Lower lobe of right lung (tissue), 2 donors: ENCODE data around the gene RAB3GAP1. TPM values are rescaled to one million over a fixed set of nuclear protein-coding genes. Genes with fewer than 3 reads are reported as not detected.
"Not testable (repeated sequence)": the region's sequence is repeated elsewhere in the genome, so short reads cannot be mapped to it uniquely, and the experiment has no call there.

ENCODE experiments used
- ATAC-seq, 2 donors: fragments of 200-7000 bp; cut with Tn5 transposase; one replicate each; pipeline ENCODE4 v1.9.1; 2020 to 2022; ENCODE audit warnings: mild to moderate bottlenecking in 2 of 2, moderate library complexity in 2 of 2
- DNase-seq: peaks from one replicate; pipeline ENCODE4 v3.0.0-alpha.2; 2020
- H3K27ac ChIP-seq: fragments of 200-600 bp; one replicate; pipeline ENCODE4 v1.8.0; 2022
- H3K27me3 ChIP-seq: fragments of 200-600 bp; one replicate; pipeline ENCODE4 v1.8.0; 2022; ENCODE audit warnings: low read depth
- H3K36me3 ChIP-seq: fragments of 200-600 bp; one replicate; pipeline ENCODE4 v1.8.0; 2022; ENCODE audit warnings: mild to moderate bottlenecking
- H3K4me1 ChIP-seq: fragments of 200-600 bp; one replicate; pipeline ENCODE4 v1.8.0; 2022
- H3K4me3 ChIP-seq: fragments of 200-600 bp; one replicate; pipeline ENCODE4 v1.8.0; 2022; ENCODE audit warnings: mild to moderate bottlenecking
- H3K9me3 ChIP-seq: fragments of 200-600 bp; one replicate; pipeline ENCODE4 v1.8.0; 2022
- intact Hi-C: fragments of 100-400 bp; cut with DNase I; formaldehyde crosslinking; loops from one replicate; pipeline ENCODE4 v1.11.0; 2022
- total RNA-seq: library from RNA; stranded (reverse); fragmentation: NEBNext Ultra II Directional; extraction: Animal tissue kit (Norgen Biotek cat#: 25700); gene quantifications from one replicate; pipeline ENCODE4 v1.2.1, GENCODE V29; 2021
- TF ChIP-seq, protein P1 (sequence below): fragments of 200-600 bp; IDR thresholded peaks from one replicate; pipeline ENCODE4 v1.8.0; 2022; ENCODE audit warnings: antibody characterized with exemption, mild to moderate bottlenecking
- donor health status: DM: no; HTN: yes; CAD: no; lungs with severe emphysema.

RAB3GAP1 gene
- total RNA-seq, 1 donor from 2014 or later, result 43.5 TPM

DNA sequence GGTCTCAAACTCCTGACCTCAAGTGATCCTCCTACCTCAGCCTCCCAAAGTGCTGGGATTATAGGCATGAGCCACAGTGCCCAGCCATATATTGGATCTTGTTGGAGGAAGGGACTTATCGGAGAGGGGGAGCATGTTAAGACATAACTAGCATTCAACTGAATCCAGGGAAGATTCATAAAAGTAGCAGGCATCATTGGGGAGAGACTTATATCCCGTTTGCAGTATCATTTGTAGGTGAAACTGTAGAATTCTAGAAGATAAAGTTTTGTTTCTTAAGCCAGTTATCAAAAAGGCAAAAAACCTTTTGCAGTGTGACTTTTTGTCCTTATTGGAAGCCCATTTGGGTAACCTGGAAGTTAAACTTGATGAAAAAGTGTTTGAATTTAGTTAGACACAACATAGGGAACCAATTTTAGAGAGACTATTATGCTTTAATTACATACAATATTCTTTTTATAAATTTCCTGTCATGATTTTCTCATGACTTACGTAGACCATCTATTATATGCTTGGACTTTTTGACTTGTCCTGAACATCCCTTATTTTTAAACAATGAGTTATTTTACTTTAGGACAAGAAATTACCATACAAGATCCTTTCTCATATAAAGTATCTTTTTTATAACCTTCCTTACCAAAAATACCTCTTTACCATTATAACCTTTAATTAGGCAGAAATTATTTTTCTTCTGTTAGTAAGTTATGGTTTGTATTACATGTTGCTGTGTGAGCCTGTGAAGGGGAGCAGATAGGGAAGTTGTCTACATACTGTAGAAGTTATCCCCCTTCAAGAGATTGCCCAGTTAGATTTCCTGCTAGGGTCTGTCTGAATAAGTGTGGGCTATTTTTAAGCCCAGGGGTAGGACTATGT, 20.3 kb downstream of the RAB3GAP1 start:
- no peak for ATAC-seq
- H3K36me3 ChIP-seq, result no peaks in the 10 kb centered on the region
- peaks cover 11% of the 10 kb centered on the region for H3K9me3 ChIP-seq
- H3K4me1 ChIP-seq, result no peaks in the 10 kb centered on the region
- no peak overlapping the region for H3K27ac ChIP-seq
- no peaks in the 10 kb centered on the region for H3K27me3 ChIP-seq
- TF ChIP-seq, protein P1, sequence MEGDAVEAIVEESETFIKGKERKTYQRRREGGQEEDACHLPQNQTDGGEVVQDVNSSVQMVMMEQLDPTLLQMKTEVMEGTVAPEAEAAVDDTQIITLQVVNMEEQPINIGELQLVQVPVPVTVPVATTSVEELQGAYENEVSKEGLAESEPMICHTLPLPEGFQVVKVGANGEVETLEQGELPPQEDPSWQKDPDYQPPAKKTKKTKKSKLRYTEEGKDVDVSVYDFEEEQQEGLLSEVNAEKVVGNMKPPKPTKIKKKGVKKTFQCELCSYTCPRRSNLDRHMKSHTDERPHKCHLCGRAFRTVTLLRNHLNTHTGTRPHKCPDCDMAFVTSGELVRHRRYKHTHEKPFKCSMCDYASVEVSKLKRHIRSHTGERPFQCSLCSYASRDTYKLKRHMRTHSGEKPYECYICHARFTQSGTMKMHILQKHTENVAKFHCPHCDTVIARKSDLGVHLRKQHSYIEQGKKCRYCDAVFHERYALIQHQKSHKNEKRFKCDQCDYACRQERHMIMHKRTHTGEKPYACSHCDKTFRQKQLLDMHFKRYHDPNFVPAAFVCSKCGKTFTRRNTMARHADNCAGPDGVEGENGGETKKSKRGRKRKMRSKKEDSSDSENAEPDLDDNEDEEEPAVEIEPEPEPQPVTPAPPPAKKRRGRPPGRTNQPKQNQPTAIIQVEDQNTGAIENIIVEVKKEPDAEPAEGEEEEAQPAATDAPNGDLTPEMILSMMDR, result no peak
- no peak overlapping the region for H3K4me3 ChIP-seq
- intact Hi-C loops, result no loop called here
- no peak for DNase-seq

DNA sequence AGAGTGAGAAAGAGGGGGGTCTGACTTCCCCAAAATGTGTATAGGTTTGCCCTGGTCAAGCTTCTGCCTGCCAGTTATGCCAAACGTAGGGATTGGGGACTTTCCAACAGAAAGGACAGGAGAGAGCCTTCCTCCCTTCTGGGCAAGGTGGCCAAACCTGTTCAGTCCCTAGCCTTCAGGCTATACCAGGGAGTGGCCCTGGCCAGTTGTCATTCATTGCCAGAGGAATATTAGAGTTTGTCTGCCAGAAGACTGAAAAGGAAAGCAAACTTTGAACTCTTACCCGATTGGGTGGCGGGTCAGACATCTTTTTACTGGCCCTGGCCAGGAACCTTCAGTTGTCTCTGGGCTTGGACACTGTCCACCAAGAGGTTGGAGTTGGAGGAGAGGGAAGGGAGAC, 22.1 kb downstream of the RAB3GAP1 start:
- H3K9me3 ChIP-seq, result peaks cover 11% of the 10 kb centered on the region
- TF ChIP-seq, protein P1, result no peak
- DNase-seq, result no peak
- H3K4me3 ChIP-seq, result no peak overlapping the region
- peak in 1 of 2 donors; percentile 34 for ATAC-seq
- no peaks in the 10 kb centered on the region for H3K27me3 ChIP-seq
- intact Hi-C loops, result no loop called here
- no peaks in the 10 kb centered on the region for H3K4me1 ChIP-seq
- H3K36me3 ChIP-seq, result no peaks in the 10 kb centered on the region
- H3K27ac ChIP-seq, result no peak overlapping the region

DNA sequence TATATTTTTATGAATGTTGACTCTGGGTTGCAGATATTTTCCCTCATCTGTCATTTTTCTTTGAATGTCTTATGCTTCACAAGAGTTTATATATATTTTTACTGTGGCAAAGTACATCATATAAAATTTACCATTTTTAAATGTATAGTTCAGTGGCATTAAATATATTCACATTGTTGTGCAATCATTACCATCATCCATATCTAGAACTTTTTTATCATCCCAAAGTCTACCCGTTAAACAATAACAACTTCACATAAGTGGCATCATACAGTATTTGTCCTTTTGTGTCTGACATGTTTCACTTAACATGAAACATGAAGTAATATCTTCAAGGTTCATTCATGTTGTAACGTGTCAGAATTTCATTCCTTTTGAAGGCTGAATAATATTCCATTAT, 24.5 kb downstream of the RAB3GAP1 start:
- Histone ChIP-seq H3K27ac (no peak overlapping the region), H3K36me3 (no peaks in the 10 kb centered on the region), H3K27me3 (no peaks in the 10 kb centered on the region), H3K9me3 (peaks cover 11% of the 10 kb centered on the region), H3K4me1 (no peaks in the 10 kb centered on the region), H3K4me3 (no peak overlapping the region)
- ATAC-seq (no peak), DNase-seq (no peak)
- intact Hi-C loops, result no loop called here
- TF ChIP-seq, protein P1, result no peak

DNA sequence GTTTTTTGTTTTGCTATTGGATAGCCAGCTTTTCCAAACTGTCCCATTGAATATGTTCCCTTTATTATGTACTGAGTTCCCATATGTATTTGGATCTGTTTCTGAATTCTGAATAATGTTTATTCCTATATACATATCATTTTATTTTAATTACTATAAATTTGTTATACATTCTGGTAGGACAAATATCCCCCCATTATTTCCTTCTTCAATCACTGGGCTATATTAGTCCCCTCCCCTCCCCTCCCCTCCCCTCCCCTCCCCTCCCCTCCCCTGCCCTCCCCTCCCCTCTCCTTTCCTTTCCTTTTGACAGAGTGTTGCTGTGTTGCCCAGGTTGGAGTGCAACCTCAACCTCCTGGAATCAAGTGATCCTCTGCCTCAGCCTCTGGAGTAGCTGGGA, 26.3 kb downstream of the RAB3GAP1 start:
- Histone ChIP-seq H3K27me3 (no peaks in the 10 kb centered on the region), H3K9me3 (no peaks in the 10 kb centered on the region), H3K27ac (no peak overlapping the region), H3K4me3 (no peak overlapping the region), H3K36me3 (peaks cover 12% of the 10 kb centered on the region), H3K4me1 (no peaks in the 10 kb centered on the region)
- no peak for ATAC-seq
- no peak for DNase-seq
- TF ChIP-seq, protein P1, result no peak
- intact Hi-C loops, result no loop called here

DNA sequence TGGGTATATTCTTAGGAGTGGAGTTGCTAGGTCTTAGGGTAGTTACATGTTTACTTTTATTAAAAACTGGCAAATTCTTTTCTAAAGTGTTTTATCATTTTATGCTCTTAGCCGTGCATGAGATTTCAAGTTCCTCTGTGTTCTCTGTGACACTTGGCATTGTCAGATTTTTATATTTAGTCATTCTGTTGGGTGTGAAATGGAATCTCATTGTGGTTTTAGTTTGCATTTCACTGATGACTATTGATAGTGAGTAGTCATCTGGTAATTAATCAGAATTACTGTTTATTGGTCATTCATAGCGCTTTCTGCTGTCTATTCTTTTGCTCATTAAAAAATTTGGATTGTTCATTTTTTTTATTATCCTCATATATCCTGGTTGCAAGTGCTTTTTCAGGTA, 34.1 kb downstream of the RAB3GAP1 start:
- Histone ChIP-seq H3K9me3 (no peaks in the 10 kb centered on the region), H3K27me3 (no peaks in the 10 kb centered on the region), H3K36me3 (peaks cover 16% of the 10 kb centered on the region), H3K4me1 (no peaks in the 10 kb centered on the region), H3K4me3 (no peak overlapping the region), H3K27ac (no peak overlapping the region)
- intact Hi-C loops, result no loop called here
- no peak for ATAC-seq
- TF ChIP-seq, protein P1, result no peak
- no peak for DNase-seq

DNA sequence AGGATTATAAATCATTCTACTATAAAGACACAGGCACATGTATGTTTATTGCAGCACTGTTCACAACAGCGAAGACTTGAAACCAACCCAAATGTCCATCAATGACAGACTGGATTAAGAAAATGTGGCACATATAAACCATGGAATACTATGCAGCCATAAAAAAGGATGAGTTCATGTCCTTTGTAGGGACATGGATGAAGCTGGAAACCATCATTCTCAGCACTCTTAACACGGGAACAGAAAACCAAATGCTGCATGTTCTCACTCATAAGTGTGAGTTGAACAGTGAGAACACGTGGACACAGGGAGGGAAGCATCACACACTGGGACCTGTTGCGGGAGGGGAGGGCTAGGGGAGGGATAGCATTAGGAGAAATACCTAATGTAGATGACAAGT, 37.5 kb downstream of the RAB3GAP1 start:
- H3K27ac ChIP-seq, ATAC-seq, intact Hi-C loops, H3K4me1 ChIP-seq, H3K4me3 ChIP-seq, H3K27me3 ChIP-seq, DNase-seq, H3K9me3 ChIP-seq: not testable (repeated sequence)
- peaks cover 26% of the 10 kb centered on the region for H3K36me3 ChIP-seq
